ENCODE results near the gene PEX10. TPM values are rescaled to one million over a fixed set of nuclear protein-coding genes. Genes with fewer than 3 reads are reported as not detected.

Gene PEX10
- total and polyA plus RNA-seq, 2 of the 8 experiments (the other 6 are each of a cell fraction or from before 2014, with no cell fraction given): 24.3 to 26.9 TPM

- Histone ChIP-seq H3K9ac (replicated peaks in 1 of 4; ENCODE audit: extremely low read depth in 1 of 4, low read depth in 3 of 4, low read length in 3 of 4) (no peak overlapping the region), H3K36me3 (ENCODE audit: control insufficient read depth in 2 of 4, insufficient read depth in 4 of 4, low read length in 3 of 4) (no peaks in the 10 kb centered on the region), H3K14ac (ENCODE audit: insufficient read length) (no peak overlapping the region), H3K27ac (ENCODE audit: low read depth, low read length) (no peak overlapping the region), H3K4me2 (ENCODE audit: insufficient read depth in 1 of 2, low read depth in 2 of 2, low read length in 2 of 2) (no peak overlapping the region), H4K5ac (ENCODE audit: insufficient read length, low read depth, low read length) (no peak overlapping the region), H3K23me2 (ENCODE audit: low read depth, low read length) (peaks cover 15% of the 10 kb centered on the region), H4K8ac (ENCODE audit: extremely low read depth, insufficient read depth, low read length) (no peak overlapping the region), H3K9me3 (ENCODE audit: insufficient read depth in 2 of 2, low read depth in 1 of 2, low read length in 1 of 2) (no peaks in the 10 kb centered on the region), H2BK5ac (ENCODE audit: low read depth, low read length) (no peak overlapping the region), H2BK12ac (ENCODE audit: low read depth, low read length) (no peak overlapping the region), H3K4me3 (ENCODE audit: extremely low read depth in 1 of 4, insufficient read depth in 2 of 4, low read depth in 3 of 4, low read length in 4 of 4) (no peak overlapping the region), H4K91ac (replicated peaks; ENCODE audit: insufficient read length, low read length) (no peak overlapping the region), H2BK120ac (replicated peaks; ENCODE audit: low read depth, low read length) (no peak overlapping the region), H2BK20ac (ENCODE audit: low read length) (no peak overlapping the region), H3K18ac (ENCODE audit: extremely low read depth, low read length) (no peak overlapping the region), H2AFZ (ENCODE audit: low read length) (no peak overlapping the region), H2BK15ac (ENCODE audit: low read length) (no peak overlapping the region), H3K56ac (replicated peaks; ENCODE audit: insufficient read length, low read depth, low read length) (no peak overlapping the region), H3K4me1 (replicated peaks in 1 of 4; ENCODE audit: control insufficient read depth in 3 of 4, insufficient read depth in 4 of 4, low read length in 3 of 4) (peaks cover 0 to 14% (median 11%) of the 10 kb centered on the region in 4 experiments; a peak in 5 of 7 replicates), H3K4ac (replicated peaks; ENCODE audit: insufficient read length, low read depth, low read length) (no peak overlapping the region), H4K20me1 (replicated peaks in 1 of 2; ENCODE audit: control insufficient read depth in 1 of 2, insufficient read depth in 2 of 2, low read length in 2 of 2) (peaks cover 0 to 4% of the 10 kb centered on the region in 2 experiments), H3K27me3 (replicated peaks in 1 of 4; ENCODE audit: control insufficient read depth in 3 of 4, extremely low read depth in 1 of 4, insufficient read depth in 3 of 4, low read length in 3 of 4) (peaks cover 0 to 2% (median 0%) of the 10 kb centered on the region in 4 experiments; a peak in 2 of 7 replicates), H3K23ac (ENCODE audit: insufficient read length) (no peak overlapping the region), H3K79me1 (ENCODE audit: low read depth, low read length) (no peaks in the 10 kb centered on the region), H3K79me2 (ENCODE audit: control insufficient read depth in 1 of 2, insufficient read depth in 2 of 2, low read length in 2 of 2) (peaks cover 0 to 6% of the 10 kb centered on the region in 2 experiments; a peak in 1 of 4 replicates), H2AK5ac (ENCODE audit: low read depth, low read length) (no peak overlapping the region)
- FAIRE-seq (no peak), DNase-seq (ENCODE audit: low read depth in 1 of 2, low spot score in 2 of 2) (no peak)
- WGBS, 2 experiments (ENCODE audit: extremely low coverage in 1 of 2, insufficient coverage in 1 of 2, insufficient read length in 1 of 2, insufficient replicate concordance in 2 of 2, low coverage in 1 of 2, low lambda C conversion rate in 2 of 2, missing lambda C conversion rate in 1 of 2): 86% methylated on average over 11 of the region's 11 CpGs; no CpG with 5 or more reads in 1 of the 2 experiments
- POLR2A ChIA-PET (ENCODE audit: partially characterized antibody): interaction anchor here (1.3 kb wide), 1 partner anchor 9 kb away, joined by 3 read pairs; no protein-coding TSS in a partner anchor
- CTCF ChIA-PET (ENCODE audit: partially characterized antibody): interaction anchor here (0.9 to 6.6 kb wide), 11 partner anchors 16 to 1296 kb away, joined by 3 to 48 read pairs (median 5); partner anchors contain the start of gene FAAP20
- TF ChIP-seq EZH2 (IDR thresholded peaks at IDR 0.05; ENCODE audit: low read depth, low read length, severe bottlenecking) (no peak), TCF12 (IDR thresholded peaks at IDR 0.05; ENCODE audit: low read depth, low read length) (no peak), MAX (IDR thresholded peaks at IDR 0.05) (no peak), CEBPB (IDR thresholded peaks at IDR 0.05; ENCODE audit: low read depth, low read length) (no peak), HDAC2 (IDR thresholded peaks at IDR 0.05; ENCODE audit: borderline replicate concordance in 1 of 2, low read depth in 2 of 2, low read length in 2 of 2) (no peak), JUN (IDR thresholded peaks at IDR 0.05; ENCODE audit: low read depth, low read length) (no peak), KDM5A (IDR thresholded peaks at IDR 0.05; ENCODE audit: low read length) (no peak), RNF2 (IDR thresholded peaks at IDR 0.05; ENCODE audit: borderline replicate concordance, low read depth, low read length, missing control alignments, poor library complexity, severe bottlenecking) (no peak), CHD1 (IDR thresholded peaks at IDR 0.05; ENCODE audit: low read depth, low read length) (no peak), ZNF274 (IDR thresholded peaks at IDR 0.05; ENCODE audit: borderline replicate concordance, extremely low read depth, low read length) (no peak), KDM1A (IDR thresholded peaks at IDR 0.05; ENCODE audit: borderline replicate concordance, low read length) (no peak), FOSL1 (IDR thresholded peaks at IDR 0.05; ENCODE audit: insufficient read depth, low read depth, low read length) (no peak), PHF8 (conservative IDR thresholded peaks at IDR 0.05; ENCODE audit: low read depth, low read length) (no peak)
These were observed 3.0 kb upstream of the PEX10 start for GRCh38 chr1:2415337-2415736.

All from H1 (cell line).